Mesendoderm (in vitro differentiated cells): ENCODE results near the gene CYB561.

ENCODE experiments used
- DNase-seq: peaks from one replicate; pipeline ENCODE4 v3.0.0; 2013
- H2AK5ac ChIP-seq: 2 replicates; pipeline ENCODE4 v1.6.1; 2013; ENCODE audit warnings: low read length, inconsistent platforms
- H2BK120ac ChIP-seq: 2 replicates; pipeline ENCODE4 v1.6.1; 2013; ENCODE audit warnings: low read depth, mild to moderate bottlenecking, low read length, moderate library complexity, mixed read lengths
- H2BK15ac ChIP-seq: replicated peaks from 2 replicates; pipeline ENCODE4 v1.6.1; 2013; ENCODE audit warnings: low read depth, mild to moderate bottlenecking, moderate library complexity
- H2BK5ac ChIP-seq: 2 replicates; pipeline ENCODE4 v1.6.1; 2013; ENCODE audit warnings: low read length, inconsistent platforms
- H3K18ac ChIP-seq: 2 replicates; pipeline ENCODE4 v1.6.1; 2013; ENCODE audit warnings: mild to moderate bottlenecking, low read length, mixed read lengths
- H3K23ac ChIP-seq: one replicate; pipeline ENCODE4 v1.6.1; 2013; ENCODE audit warnings: low read length
- H3K27ac ChIP-seq: 2 replicates; pipeline ENCODE4 v1.5.1; 2013; ENCODE audit warnings: low read depth, mild to moderate bottlenecking, inconsistent platforms, low read length, moderate library complexity
- H3K27me3 ChIP-seq: 2 replicates; pipeline ENCODE4 v1.6.1; 2013; ENCODE audit warnings: low read length, control low read depth, mild to moderate bottlenecking, inconsistent platforms; ENCODE audit not compliant: insufficient read depth, poor library complexity
- H3K36me3 ChIP-seq: 2 replicates; pipeline ENCODE4 v1.6.1; 2013; ENCODE audit warnings: low read length, inconsistent platforms; ENCODE audit not compliant: control insufficient read depth, insufficient read depth
- H3K4ac ChIP-seq: one replicate; pipeline ENCODE4 v1.6.1; 2013; ENCODE audit warnings: low read depth, mild to moderate bottlenecking, low read length, moderate library complexity
- H3K4me1 ChIP-seq: 2 replicates; pipeline ENCODE4 v1.6.1; 2013; ENCODE audit warnings: low read depth, low read length, inconsistent platforms; ENCODE audit not compliant: control insufficient read depth
- H3K4me2 ChIP-seq: 2 replicates; pipeline ENCODE4 v1.6.1; 2013; ENCODE audit warnings: low read length
- H3K4me3 ChIP-seq: 2 replicates; pipeline ENCODE4 v1.5.1; 2013; ENCODE audit warnings: mild to moderate bottlenecking, low read length
- H3K56ac ChIP-seq: one replicate; pipeline ENCODE4 v1.6.1; 2013; ENCODE audit warnings: low read length
- H3K79me1 ChIP-seq: 2 replicates; pipeline ENCODE4 v1.6.1; 2013; ENCODE audit warnings: low read length, inconsistent platforms
- H3K79me2 ChIP-seq: 2 replicates; pipeline ENCODE4 v1.6.1; 2013; ENCODE audit warnings: mild to moderate bottlenecking, low read length; ENCODE audit not compliant: control insufficient read depth, insufficient read depth
- H3K9ac ChIP-seq: 2 replicates; pipeline ENCODE4 v1.6.1; 2013; ENCODE audit warnings: low read length, inconsistent platforms
- H4K5ac ChIP-seq: one replicate; pipeline ENCODE4 v1.6.1; 2013; ENCODE audit warnings: low read length
- H4K8ac ChIP-seq: one replicate; pipeline ENCODE4 v1.6.1; 2013; ENCODE audit warnings: low read depth, mild to moderate bottlenecking, control low read depth, low read length, moderate library complexity
- WGBS: extraction: QIAGEN DNeasy Blood & Tissue Kit; methylation state at CpG from one replicate; pipeline ENCODE4 v1.1.7; 2013; ENCODE audit warnings: low lambda C conversion rate, missing lambda C conversion rate; ENCODE audit not compliant: insufficient coverage; ENCODE audit errors: extremely low coverage; 5-methylcytosine and 5-hydroxymethylcytosine counted together

Gene CYB561

GRCh38 chr17:63481488-63481870, 35.4 kb upstream of the CYB561 start:
- H3K23ac ChIP-seq = peak overlapping the region; percentile 45
- H2AK5ac ChIP-seq = no peak overlapping the region
- H3K4me3 ChIP-seq = no peak overlapping the region
- no peaks in the 10 kb centered on the region for H3K27me3 ChIP-seq
- no peak overlapping the region for H3K9ac ChIP-seq
- no peak overlapping the region for H3K27ac ChIP-seq
- H3K4me2 ChIP-seq = no peak overlapping the region
- H4K5ac ChIP-seq = no peak overlapping the region
- H2BK5ac ChIP-seq = no peak overlapping the region
- no peaks in the 10 kb centered on the region for H3K79me2 ChIP-seq
- H3K36me3 ChIP-seq = no peaks in the 10 kb centered on the region
- H3K4ac ChIP-seq = no peak overlapping the region
- H2BK120ac ChIP-seq = no peak overlapping the region
- H4K8ac ChIP-seq = no peak overlapping the region
- no CpG with 5 or more reads among the region's 16 CpGs for WGBS
- H3K4me1 ChIP-seq = peaks cover 2% of the 10 kb centered on the region
- no peak for DNase-seq
- no peak overlapping the region for H3K56ac ChIP-seq
- no peak overlapping the region for H3K18ac ChIP-seq
- no peak overlapping the region for H2BK15ac ChIP-seq
- no peaks in the 10 kb centered on the region for H3K79me1 ChIP-seq

GRCh38 chr17:63480826-63481487, 34.9 kb upstream of the CYB561 start:
- Histone ChIP-seq H2BK5ac (no peak overlapping the region), H4K8ac (no peak overlapping the region), H4K5ac (no peak overlapping the region), H3K36me3 (no peaks in the 10 kb centered on the region), H3K4me3 (no peak overlapping the region), H3K4ac (no peak overlapping the region), H3K27ac (no peak overlapping the region), H3K79me1 (no peaks in the 10 kb centered on the region), H3K23ac (peak overlapping the region; percentile 45), H3K79me2 (no peaks in the 10 kb centered on the region), H3K4me1 (peaks cover 4% of the 10 kb centered on the region), H3K18ac (no peak overlapping the region), H3K4me2 (no peak overlapping the region), H2BK120ac (no peak overlapping the region), H3K27me3 (no peaks in the 10 kb centered on the region), H3K56ac (no peak overlapping the region), H3K9ac (no peak overlapping the region), H2BK15ac (no peak overlapping the region), H2AK5ac (no peak overlapping the region)
- no peak for DNase-seq
- no CpG with 5 or more reads among the region's 11 CpGs for WGBS

GRCh38 chr17:63480192-63480784, 34.2 kb upstream of the CYB561 start:
- no peak overlapping the region for H3K4me2 ChIP-seq
- no peak overlapping the region for H3K18ac ChIP-seq
- H3K23ac ChIP-seq = no peak overlapping the region
- no peak overlapping the region for H3K56ac ChIP-seq
- H2BK15ac ChIP-seq = no peak overlapping the region
- H4K5ac ChIP-seq = no peak overlapping the region
- no peaks in the 10 kb centered on the region for H3K79me1 ChIP-seq
- H3K36me3 ChIP-seq = no peaks in the 10 kb centered on the region
- no peak overlapping the region for H4K8ac ChIP-seq
- H3K79me2 ChIP-seq = no peaks in the 10 kb centered on the region
- no peak for DNase-seq
- no peak overlapping the region for H2BK120ac ChIP-seq
- no peak overlapping the region for H3K4ac ChIP-seq
- peaks cover 5% of the 10 kb centered on the region for H3K4me1 ChIP-seq
- no peak overlapping the region for H2AK5ac ChIP-seq
- no CpG with 5 or more reads among the region's 21 CpGs for WGBS
- no peak overlapping the region for H3K4me3 ChIP-seq
- H3K27ac ChIP-seq = no peak overlapping the region
- no peaks in the 10 kb centered on the region for H3K27me3 ChIP-seq
- H2BK5ac ChIP-seq = no peak overlapping the region
- H3K9ac ChIP-seq = no peak overlapping the region

DNA sequence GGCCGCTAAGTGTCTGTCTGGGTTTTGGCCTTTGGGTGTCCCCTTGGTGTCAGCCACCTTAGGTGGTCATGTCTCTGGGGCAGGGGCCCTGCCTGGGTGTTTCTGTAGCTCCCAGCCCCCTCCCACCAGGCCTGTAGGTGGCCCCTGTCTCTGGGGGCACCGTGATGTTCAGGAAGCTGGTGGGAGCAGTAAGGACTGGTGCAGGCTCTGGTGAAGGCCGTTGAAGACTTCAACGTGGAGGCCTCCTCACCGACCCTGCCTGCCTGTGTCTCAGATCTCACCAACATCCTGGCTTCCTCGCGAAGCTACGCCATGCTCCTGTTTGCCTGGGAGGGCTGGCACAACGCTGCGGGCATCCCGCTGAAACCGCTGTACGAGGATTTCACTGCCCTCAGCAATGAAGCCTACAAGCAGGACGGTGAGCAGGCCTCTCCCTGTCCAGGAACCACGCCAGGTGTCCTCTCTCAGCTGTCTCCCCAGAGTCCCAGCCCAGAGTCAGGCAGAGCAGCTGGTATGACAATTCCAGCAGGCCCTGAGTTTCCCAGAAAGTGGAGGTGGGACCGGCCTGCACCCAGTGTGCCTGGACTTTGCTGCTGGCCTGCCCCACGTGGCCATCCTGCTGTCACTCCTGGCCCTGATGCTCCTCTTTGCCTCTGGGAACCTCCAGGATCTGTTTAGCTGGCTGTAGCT, 33.5 kb upstream of the CYB561 start:
- H3K79me2 ChIP-seq = no peaks in the 10 kb centered on the region
- H3K79me1 ChIP-seq = no peaks in the 10 kb centered on the region
- no peak for DNase-seq
- H3K4me1 ChIP-seq = peaks cover 5% of the 10 kb centered on the region
- H2BK120ac ChIP-seq = no peak overlapping the region
- H2BK15ac ChIP-seq = no peak overlapping the region
- H3K56ac ChIP-seq = no peak overlapping the region
- no peak overlapping the region for H3K4me2 ChIP-seq
- H4K8ac ChIP-seq = no peak overlapping the region
- H3K9ac ChIP-seq = no peak overlapping the region
- no peaks in the 10 kb centered on the region for H3K36me3 ChIP-seq
- no peak overlapping the region for H2AK5ac ChIP-seq
- no CpG with 5 or more reads among the region's 17 CpGs for WGBS
- no peak overlapping the region for H4K5ac ChIP-seq
- no peak overlapping the region for H3K27ac ChIP-seq
- H2BK5ac ChIP-seq = no peak overlapping the region
- H3K4ac ChIP-seq = no peak overlapping the region
- no peak overlapping the region for H3K18ac ChIP-seq
- no peaks in the 10 kb centered on the region for H3K27me3 ChIP-seq
- no peak overlapping the region for H3K23ac ChIP-seq
- H3K4me3 ChIP-seq = no peak overlapping the region

- no peak overlapping the region for H2BK5ac ChIP-seq
- peak; percentile 95 for DNase-seq
- H3K9ac ChIP-seq = no peak overlapping the region
- no peaks in the 10 kb centered on the region for H3K79me1 ChIP-seq
- no peak overlapping the region for H4K5ac ChIP-seq
- H3K4me2 ChIP-seq = no peak overlapping the region
- H3K4ac ChIP-seq = no peak overlapping the region
- H3K56ac ChIP-seq = peak overlapping the region; percentile 49
- H2BK15ac ChIP-seq = no peak overlapping the region
- H4K8ac ChIP-seq = no peak overlapping the region
- H3K4me1 ChIP-seq = peaks cover 5% of the 10 kb centered on the region
- no CpG with 5 or more reads among the region's 16 CpGs for WGBS
- no peak overlapping the region for H2BK120ac ChIP-seq
- H3K79me2 ChIP-seq = no peaks in the 10 kb centered on the region
- no peak overlapping the region for H3K27ac ChIP-seq
- no peak overlapping the region for H3K4me3 ChIP-seq
- no peak overlapping the region for H2AK5ac ChIP-seq
- no peaks in the 10 kb centered on the region for H3K36me3 ChIP-seq
- no peaks in the 10 kb centered on the region for H3K27me3 ChIP-seq
- H3K23ac ChIP-seq = no peak overlapping the region
- H3K18ac ChIP-seq = no peak overlapping the region
Measured at GRCh38 chr17:63478814-63479494, 32.8 kb upstream of the CYB561 start.
